GM20000 (cell line): ENCODE measurements around the gene CCDC68.
"Not testable (repeated sequence)": the region's sequence is repeated elsewhere in the genome, so short reads cannot be mapped to it uniquely, and the experiment has no call there.

Experiments
- DNase-seq: peaks from one replicate; pipeline ENCODE4 v3.0.0; 2012; ENCODE audit warnings: low spot score
- CTCF ChIP-seq: IDR thresholded peaks from 2 replicates; pipeline ENCODE4 v1.5.1; 2012; ENCODE audit warnings: mild to moderate bottlenecking, control low read depth; ENCODE audit errors: extremely low read depth, missing control alignments

The CCDC68 gene

GRCh38 chr18:54975598-54975997, 16.3 kb upstream of the CCDC68 start:
- DNase-seq: no peak
- no peak for TF ChIP-seq CTCF

- DNase-seq: no peak
- TF ChIP-seq CTCF: no peak
These were observed 13.8 kb upstream of the CCDC68 start for GRCh38 chr18:54973046-54973445.

GRCh38 chr18:54968807-54969206, 9.5 kb upstream of the CCDC68 start:
- no peak for DNase-seq
- TF ChIP-seq CTCF: no peak

GRCh38 chr18:54968237-54968636, 9.0 kb upstream of the CCDC68 start:
- DNase-seq: not testable (repeated sequence)

- DNase-seq: no peak
- TF ChIP-seq CTCF: no peak
These were observed 8.5 kb upstream of the CCDC68 start for GRCh38 chr18:54967786-54968185.

GRCh38 chr18:54964741-54965140, 5.5 kb upstream of the CCDC68 start:
- DNase-seq: no peak
- TF ChIP-seq CTCF: no peak

- no peak for TF ChIP-seq CTCF
- DNase-seq: no peak
These were observed 3.8 kb upstream of the CCDC68 start for GRCh38 chr18:54962919-54963645.

- TF ChIP-seq CTCF: no peak
- DNase-seq: no peak
These were observed 2.6 kb upstream of the CCDC68 start for GRCh38 chr18:54961868-54962267.
